ENCODE measurements around the gene FREY1. TPM values are rescaled to one million over a fixed set of nuclear protein-coding genes. Genes with fewer than 3 reads are reported as not detected.

FREY1 gene
- polyA plus RNA-seq, 1 donor (not counting 4 experiments of a cell fraction or from before 2014, with no cell fraction given): 0.25 TPM

DNA sequence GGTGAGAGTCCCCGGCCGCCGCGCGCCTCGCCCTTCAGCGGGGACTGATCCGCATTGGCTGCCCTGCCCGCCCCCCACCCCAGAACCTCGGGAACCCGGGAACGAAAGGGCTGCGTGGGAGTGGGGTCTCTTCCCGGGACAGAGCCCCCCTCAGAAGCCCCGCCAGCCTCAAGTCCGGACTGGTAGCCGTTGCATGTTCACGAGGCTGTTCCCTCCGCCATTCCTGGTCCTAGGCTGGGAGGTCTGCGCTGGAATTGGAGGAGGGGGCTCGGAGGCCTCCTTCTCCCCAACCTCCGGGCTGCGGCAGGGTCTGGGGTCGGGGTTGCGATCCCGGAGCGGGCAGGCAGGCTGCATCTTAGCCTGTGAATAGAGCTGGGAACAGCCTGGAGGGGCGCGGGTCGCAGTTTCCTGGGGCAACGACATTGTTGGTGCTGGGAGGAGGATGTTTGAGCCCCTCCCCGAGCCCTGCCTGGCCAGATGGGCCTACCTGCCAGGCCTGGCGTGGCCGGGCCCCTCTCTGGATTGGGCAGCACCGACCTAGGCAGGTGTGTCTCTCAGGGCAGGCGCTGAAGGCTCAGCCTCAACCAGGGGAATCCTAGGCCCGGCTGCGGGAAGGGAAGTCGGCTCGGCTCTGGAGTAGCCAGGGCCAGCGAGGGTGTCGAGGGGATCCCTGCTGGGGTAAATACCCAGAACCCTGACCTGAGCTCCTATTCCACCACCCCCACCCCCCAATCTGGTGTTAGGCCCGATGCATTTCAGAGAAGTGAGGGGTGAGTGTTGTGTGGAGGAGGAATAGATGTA, 20.9 kb downstream of the FREY1 start:
- Histone ChIP-seq H3K9ac (ENCODE audit: control insufficient read depth, extremely low read depth, insufficient read depth, low read length) (no peak overlapping the region), H3K9me1 (ENCODE audit: control insufficient read depth, extremely low read depth, insufficient read depth, low read length) (no peaks in the 10 kb centered on the region), H3K4me1 (ENCODE audit: control insufficient read depth, extremely low read depth, insufficient read depth, low read length) (no peaks in the 10 kb centered on the region), H3K4me3 (ENCODE audit: control insufficient read depth in 2 of 3, extremely low read depth in 1 of 3, insufficient read depth in 2 of 3, low read depth in 1 of 3, low read length in 3 of 3) (peak overlapping the region; percentile 28 to 55 (median 33)), H3K36me3 (ENCODE audit: control insufficient read depth in 2 of 2, extremely low read depth in 1 of 2, insufficient read depth in 2 of 2, low read length in 2 of 2) (peaks cover 0 to 3% of the 10 kb centered on the region in 2 experiments), H3K4me2 (ENCODE audit: control insufficient read depth, extremely low read depth, insufficient read depth, low read depth, low read length) (peak overlapping the region; percentile 54), H4K20me1 (ENCODE audit: control insufficient read depth, extremely low read depth, insufficient read depth, low read length) (no peaks in the 10 kb centered on the region), H3K27me3 (ENCODE audit: control insufficient read depth, extremely low read depth, insufficient read depth, low read length) (no peaks in the 10 kb centered on the region), H2AFZ (ENCODE audit: control insufficient read depth, low read length) (no peak overlapping the region), H3K79me2 (ENCODE audit: control insufficient read depth, insufficient read depth, low read length) (no peaks in the 10 kb centered on the region), H3K27ac (ENCODE audit: control insufficient read depth, insufficient read depth, low read length) (no peak overlapping the region), H3K9me3 (ENCODE audit: control insufficient read depth, low read depth, low read length) (no peaks in the 10 kb centered on the region)
- DNase-seq (ENCODE audit: low read depth, low spot score) (no peak), FAIRE-seq (no peak)
- TF ChIP-seq, protein P1, sequence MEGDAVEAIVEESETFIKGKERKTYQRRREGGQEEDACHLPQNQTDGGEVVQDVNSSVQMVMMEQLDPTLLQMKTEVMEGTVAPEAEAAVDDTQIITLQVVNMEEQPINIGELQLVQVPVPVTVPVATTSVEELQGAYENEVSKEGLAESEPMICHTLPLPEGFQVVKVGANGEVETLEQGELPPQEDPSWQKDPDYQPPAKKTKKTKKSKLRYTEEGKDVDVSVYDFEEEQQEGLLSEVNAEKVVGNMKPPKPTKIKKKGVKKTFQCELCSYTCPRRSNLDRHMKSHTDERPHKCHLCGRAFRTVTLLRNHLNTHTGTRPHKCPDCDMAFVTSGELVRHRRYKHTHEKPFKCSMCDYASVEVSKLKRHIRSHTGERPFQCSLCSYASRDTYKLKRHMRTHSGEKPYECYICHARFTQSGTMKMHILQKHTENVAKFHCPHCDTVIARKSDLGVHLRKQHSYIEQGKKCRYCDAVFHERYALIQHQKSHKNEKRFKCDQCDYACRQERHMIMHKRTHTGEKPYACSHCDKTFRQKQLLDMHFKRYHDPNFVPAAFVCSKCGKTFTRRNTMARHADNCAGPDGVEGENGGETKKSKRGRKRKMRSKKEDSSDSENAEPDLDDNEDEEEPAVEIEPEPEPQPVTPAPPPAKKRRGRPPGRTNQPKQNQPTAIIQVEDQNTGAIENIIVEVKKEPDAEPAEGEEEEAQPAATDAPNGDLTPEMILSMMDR (optimal IDR thresholded peaks at IDR 0.05 in 1 of 3, IDR thresholded peaks at IDR 0.05 in 1 of 3, conservative IDR thresholded peaks at IDR 0.05 in 1 of 3; ENCODE audit: extremely low read depth in 1 of 3, insufficient read depth in 2 of 3, low read length in 3 of 3): no peak
- TF ChIP-seq EZH2 (IDR thresholded peaks at IDR 0.05; ENCODE audit: low read length): no peak
- dilution Hi-C loops (cut with MboI; ENCODE audit: extremely low pct_ligation_motif_present, low sequenced_read_pairs): no loop called here

DNA sequence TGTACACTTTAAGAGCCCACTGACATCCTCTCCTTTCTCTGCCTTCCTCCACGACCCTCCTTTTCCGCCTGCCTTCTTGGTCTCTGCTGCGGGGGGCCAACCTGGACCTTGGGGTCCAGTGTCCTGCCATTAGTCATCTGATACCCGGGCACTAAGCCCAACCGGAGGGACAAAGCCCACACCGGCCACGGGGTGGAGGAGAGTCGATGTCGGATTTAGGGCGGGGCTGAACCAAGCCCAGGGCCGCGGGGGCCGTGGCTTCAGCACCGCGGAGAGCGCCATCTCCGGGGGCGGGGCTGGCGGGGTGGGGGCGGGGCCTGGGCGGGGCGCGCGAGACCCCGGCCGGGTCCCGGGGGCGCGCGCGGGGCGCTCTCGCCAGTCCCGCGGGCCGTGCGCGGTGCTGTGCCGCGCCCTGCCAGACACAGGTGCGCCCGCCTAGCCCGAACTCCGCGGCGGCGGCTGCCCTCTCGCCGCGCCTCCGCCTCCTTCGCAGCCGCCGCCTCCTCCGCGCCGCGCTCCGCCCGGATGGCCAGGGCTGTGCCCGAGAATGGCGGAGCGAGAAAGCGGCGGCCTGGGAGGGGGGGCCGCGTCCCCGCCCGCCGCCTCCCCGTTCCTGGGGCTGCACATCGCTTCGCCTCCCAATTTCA, 21.7 kb downstream of the FREY1 start, which contains the start of gene MAPK8IP1:
Gene MAPK8IP1, plus strand, starts transcription at position 378 of the 647 bp plus-strand sequence. Its CDS starts 170 bp downstream, at position 548.
- Histone ChIP-seq H3K79me2 (ENCODE audit: control insufficient read depth, insufficient read depth, low read length) (no peaks in the 10 kb centered on the region), H3K4me3 (ENCODE audit: control insufficient read depth in 2 of 3, extremely low read depth in 1 of 3, insufficient read depth in 2 of 3, low read depth in 1 of 3, low read length in 3 of 3) (peak within 1 kb of the TSS; percentile 28 to 55 (median 33)), H3K4me2 (ENCODE audit: control insufficient read depth, extremely low read depth, insufficient read depth, low read depth, low read length) (peak within 1 kb of the TSS; percentile 54), H3K9me1 (ENCODE audit: control insufficient read depth, extremely low read depth, insufficient read depth, low read length) (no peaks in the 10 kb centered on the region), H2AFZ (ENCODE audit: control insufficient read depth, low read length) (no peak within 1 kb of the TSS), H3K36me3 (ENCODE audit: control insufficient read depth in 2 of 2, extremely low read depth in 1 of 2, insufficient read depth in 2 of 2, low read length in 2 of 2) (peaks cover 0 to 8% of the 10 kb centered on the region in 2 experiments), H3K9ac (ENCODE audit: control insufficient read depth, extremely low read depth, insufficient read depth, low read length) (no peak within 1 kb of the TSS), H4K20me1 (ENCODE audit: control insufficient read depth, extremely low read depth, insufficient read depth, low read length) (no peaks in the 10 kb centered on the region), H3K27me3 (ENCODE audit: control insufficient read depth, extremely low read depth, insufficient read depth, low read length) (no peaks in the 10 kb centered on the region), H3K4me1 (ENCODE audit: control insufficient read depth, extremely low read depth, insufficient read depth, low read length) (no peaks in the 10 kb centered on the region), H3K9me3 (ENCODE audit: control insufficient read depth, low read depth, low read length) (no peaks in the 10 kb centered on the region), H3K27ac (ENCODE audit: control insufficient read depth, insufficient read depth, low read length) (no peak within 1 kb of the TSS)
- FAIRE-seq (no peak), DNase-seq (ENCODE audit: low read depth, low spot score) (no peak)
- TF ChIP-seq, protein P1 (optimal IDR thresholded peaks at IDR 0.05 in 1 of 3, IDR thresholded peaks at IDR 0.05 in 1 of 3, conservative IDR thresholded peaks at IDR 0.05 in 1 of 3; ENCODE audit: extremely low read depth in 1 of 3, insufficient read depth in 2 of 3, low read length in 3 of 3): no peak
- no peak for TF ChIP-seq EZH2 (IDR thresholded peaks at IDR 0.05; ENCODE audit: low read length)
- dilution Hi-C loops (cut with MboI; ENCODE audit: extremely low pct_ligation_motif_present, low sequenced_read_pairs): no loop called here
